Peyer's patch (tissue), 4 donors: ENCODE measurements around the gene ITSN2. TPM values are rescaled to one million over a fixed set of nuclear protein-coding genes. Genes with fewer than 3 reads are reported as not detected.

Source experiments
- DNase-seq, 3 donors: peaks; one replicate each; pipeline ENCODE4 v3.0.0-alpha.2; 2017 to 2019
- H3K27ac ChIP-seq, 4 donors: fragments of 200-600 bp; sonication (generic); one replicate each; pipeline ENCODE4 v1.5.1; 2016 to 2019
- H3K27me3 ChIP-seq, 2 donors: fragments of 200-600 bp; sonication (generic); one replicate each; pipeline ENCODE4 v1.5.1; 2019
- H3K36me3 ChIP-seq, 3 donors: fragments of 200-600 bp; sonication (generic); one replicate each; pipeline ENCODE4 v1.5.1; 2016 to 2019
- H3K4me1 ChIP-seq, 4 donors: fragments of 200-600 bp; sonication (generic); one replicate each; pipeline ENCODE4 v1.5.1; 2016 to 2019
- H3K4me3 ChIP-seq, 4 donors: fragments of 200-600 bp; sonication (generic); 1 replicate in 3 of 4; 2 replicates in 1 of 4; pipeline ENCODE4 v1.5.1; 2016 to 2019; ENCODE audit warnings: mild to moderate bottlenecking in 1 of 4
- H3K9me3 ChIP-seq, 4 donors: fragments of 200-600 bp; sonication (generic); one replicate each; pipeline ENCODE4 v1.5.1; 2016 to 2019; ENCODE audit warnings: mild to moderate bottlenecking in 1 of 4
- CTCF ChIP-seq, 6 experiments: fragments of 450-650 bp in 4 of 6; fragments of 200-600 bp in 2 of 6; sonication (generic) in 1 of 6; IDR thresholded peaks; one replicate each; pipeline ENCODE4 v1.5.1; 2017 to 2019; ENCODE audit warnings: antibody characterized with exemption in 6 of 6, mild to moderate bottlenecking in 3 of 6, moderate library complexity in 1 of 6
- POLR2A ChIP-seq, 2 donors: fragments of 450-650 bp; IDR thresholded peaks; one replicate each; pipeline ENCODE4 v1.5.1; 2017; ENCODE audit warnings: antibody characterized with exemption in 2 of 2, mild to moderate bottlenecking in 2 of 2, moderate library complexity in 2 of 2
- total RNA-seq, 4 donors: library from RNA; depleted of rRNA; stranded (reverse); fragments of >200 nt; gene quantifications; one replicate each; pipeline ENCODE4 v1.1.0, GENCODE V29; 2016

Gene ITSN2
- total RNA-seq, 4 donors from 2014 or later = 35.6 to 112 (median 46.4) TPM

DNA sequence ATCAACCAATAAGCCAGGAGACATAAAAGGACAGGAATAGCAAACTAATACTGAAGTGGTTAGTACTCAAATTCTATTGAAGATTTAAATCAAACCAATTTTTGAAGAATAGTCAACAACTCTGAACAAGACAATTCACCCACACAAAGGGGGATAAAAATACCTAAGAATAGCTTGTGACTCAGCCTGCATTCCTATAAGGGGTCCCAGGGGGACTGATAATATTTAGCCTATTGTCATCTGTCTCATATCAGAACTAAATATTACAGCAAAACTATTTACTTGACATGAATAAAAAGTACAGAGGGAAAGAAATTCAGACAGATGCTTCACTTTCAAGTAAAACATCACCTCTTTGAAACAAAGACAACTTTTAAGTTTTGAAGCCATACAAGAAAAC, 7.7 kb downstream of the ITSN2 start:
- H3K36me3 ChIP-seq = no peaks in the 10 kb centered on the region
- H3K4me1 ChIP-seq = peaks cover 0 to 16% (median 4%) of the 10 kb centered on the region in 4 donors
- TF ChIP-seq CTCF (IDR thresholded peaks at IDR 0.05) (no peak), POLR2A (IDR thresholded peaks at IDR 0.05) (no peak)
- DNase-seq = no peak
- no peak overlapping the region for H3K27ac ChIP-seq
- no peaks in the 10 kb centered on the region for H3K9me3 ChIP-seq
- H3K27me3 ChIP-seq = no peaks in the 10 kb centered on the region
- H3K4me3 ChIP-seq = no peak overlapping the region

DNA sequence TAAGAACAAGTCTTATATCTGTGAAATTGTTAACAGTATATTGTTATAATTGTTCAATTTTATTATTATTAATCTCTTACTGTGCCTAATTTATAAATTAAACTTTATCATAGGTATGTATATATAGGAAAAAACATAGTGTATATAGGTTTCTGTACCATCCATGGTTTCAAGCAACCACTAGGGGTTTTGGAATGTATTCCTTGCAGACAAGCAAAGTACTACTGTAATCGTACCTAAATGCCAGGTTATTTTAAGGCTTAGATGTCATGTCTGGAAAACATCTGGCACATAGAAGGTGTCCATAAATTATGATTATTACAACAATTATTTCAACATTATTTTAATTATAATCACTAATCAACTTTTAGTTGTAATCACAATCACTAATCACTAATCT, 8.4 kb downstream of the ITSN2 start:
- Histone ChIP-seq H3K4me3 (no peak overlapping the region), H3K36me3 (no peaks in the 10 kb centered on the region), H3K9me3 (no peaks in the 10 kb centered on the region), H3K27ac (no peak overlapping the region), H3K4me1 (peaks cover 0 to 16% (median 4%) of the 10 kb centered on the region in 4 donors), H3K27me3 (no peaks in the 10 kb centered on the region)
- TF ChIP-seq POLR2A (IDR thresholded peaks at IDR 0.05) (no peak), CTCF (IDR thresholded peaks at IDR 0.05) (peak in 1 of 6 experiments; percentile 17)
- no peak for DNase-seq

DNA sequence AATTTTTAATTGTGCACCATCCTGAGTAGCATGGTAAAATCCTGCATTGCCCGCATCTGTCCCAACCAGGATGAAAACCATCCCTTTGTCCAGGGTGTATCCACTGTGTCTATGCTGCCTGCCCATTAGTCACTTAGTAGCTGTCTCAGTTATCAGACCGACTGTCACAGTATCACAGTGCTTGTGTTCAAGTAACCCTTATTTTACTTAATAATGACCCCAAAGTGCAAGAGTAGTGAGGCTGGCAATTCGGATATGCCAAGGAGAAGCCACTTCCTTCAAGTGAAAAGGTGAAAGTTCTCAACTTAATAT, 8.8 kb downstream of the ITSN2 start:
- Histone ChIP-seq H3K27me3 (no peaks in the 10 kb centered on the region), H3K36me3 (no peaks in the 10 kb centered on the region), H3K27ac (no peak overlapping the region), H3K4me3 (no peak overlapping the region), H3K9me3 (no peaks in the 10 kb centered on the region), H3K4me1 (peaks cover 0 to 16% (median 4%) of the 10 kb centered on the region in 4 donors)
- no peak for TF ChIP-seq POLR2A (IDR thresholded peaks at IDR 0.05)
- no peak for TF ChIP-seq CTCF (IDR thresholded peaks at IDR 0.05)
- no peak for DNase-seq

- Histone ChIP-seq H3K27ac (no peak overlapping the region), H3K4me1 (peaks cover 0 to 16% (median 4%) of the 10 kb centered on the region in 4 donors), H3K4me3 (no peak overlapping the region), H3K36me3 (no peaks in the 10 kb centered on the region), H3K9me3 (no peaks in the 10 kb centered on the region), H3K27me3 (no peaks in the 10 kb centered on the region)
- no peak for DNase-seq
- TF ChIP-seq CTCF (IDR thresholded peaks at IDR 0.05) (no peak), POLR2A (IDR thresholded peaks at IDR 0.05) (no peak)
These were observed 9.3 kb downstream of the ITSN2 start for GRCh38 chr2:24350826-24351626.

DNA sequence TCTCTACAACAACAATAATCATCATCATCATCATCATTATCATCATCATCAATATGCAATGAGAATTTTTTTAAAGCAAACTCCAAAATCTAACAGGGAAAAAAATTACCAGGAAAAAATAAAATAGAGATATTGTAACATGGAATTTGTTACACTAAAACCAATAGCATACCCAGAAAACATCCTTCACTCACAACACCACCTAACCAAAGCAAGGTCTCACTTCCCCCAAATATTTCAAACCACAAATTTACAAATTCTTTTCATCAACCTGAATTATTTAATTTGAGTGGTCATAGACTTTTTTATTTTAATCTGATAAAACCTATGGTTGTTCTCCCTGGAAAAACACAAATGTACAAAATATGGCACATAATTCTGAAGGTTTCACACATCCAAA, 11.2 kb downstream of the ITSN2 start:
- Histone ChIP-seq H3K27ac (no peak overlapping the region), H3K4me3 (no peak overlapping the region), H3K36me3 (no peaks in the 10 kb centered on the region), H3K4me1 (peaks cover 0 to 4% (median 3%) of the 10 kb centered on the region in 4 donors), H3K27me3 (no peaks in the 10 kb centered on the region), H3K9me3 (no peaks in the 10 kb centered on the region)
- DNase-seq = no peak
- TF ChIP-seq POLR2A (IDR thresholded peaks at IDR 0.05) = no peak

DNA sequence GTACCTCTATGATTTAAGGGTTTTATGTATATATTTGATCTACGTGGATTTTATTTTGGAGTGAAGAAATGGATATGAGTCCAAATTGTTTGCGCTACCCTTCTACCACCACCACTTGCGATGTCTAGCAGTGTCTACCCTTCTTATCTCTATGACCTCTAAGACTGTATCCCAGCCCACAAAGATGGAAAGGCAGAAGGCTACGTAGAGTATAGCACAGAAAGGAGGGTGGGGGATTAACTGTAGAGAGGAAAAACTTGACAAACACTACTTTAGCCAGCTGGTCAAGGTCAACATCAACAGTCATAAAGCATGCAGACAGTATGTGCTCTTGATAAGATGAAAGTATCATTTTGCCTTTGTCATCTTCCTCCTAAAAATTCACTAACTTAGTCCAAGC, 14.4 kb downstream of the ITSN2 start:
- no peak overlapping the region for H3K27ac ChIP-seq
- DNase-seq = no peak
- H3K4me3 ChIP-seq = no peak overlapping the region
- H3K27me3 ChIP-seq = no peaks in the 10 kb centered on the region
- no peaks in the 10 kb centered on the region for H3K36me3 ChIP-seq
- no peak for TF ChIP-seq CTCF (IDR thresholded peaks at IDR 0.05)
- peaks cover 4 to 20% (median 12%) of the 10 kb centered on the region in 4 donors for H3K4me1 ChIP-seq
- no peaks in the 10 kb centered on the region for H3K9me3 ChIP-seq
